ENCODE data around the gene SLC1A1.

- no peak for TF ChIP-seq CTCF (conservative IDR thresholded peaks at IDR 0.05; ENCODE audit: low read depth, low read length)
- TF ChIP-seq EZH2phosphoT487 (IDR thresholded peaks at IDR 0.05; ENCODE audit: borderline replicate concordance, low read length) = no peak
Observed at GRCh38 chr9:4569101-4569500, 78.8 kb downstream of the SLC1A1 start.
